ENCODE data around the gene PEAK3.
"Not testable (repeated sequence)": the region's sequence is repeated elsewhere in the genome, so short reads cannot be mapped to it uniquely, and the experiment has no call there.

PEAK3 gene

GRCh38 chr19:2288818-2289713 is 7.1 kb upstream of the PEAK3 start:
- no peak for DNase-seq

GRCh38 chr19:2288338-2288817 is 6.4 kb upstream of the PEAK3 start:
- DNase-seq: no peak

GRCh38 chr19:2287585-2288337 is 5.8 kb upstream of the PEAK3 start:
- DNase-seq: no peak

GRCh38 chr19:2286402-2287140 is 4.6 kb upstream of the PEAK3 start:
- DNase-seq: no peak

- no peak for DNase-seq
Observed at GRCh38 chr19:2283835-2284507, 2.0 kb upstream of the PEAK3 start.

- DNase-seq: no peak
Observed at GRCh38 chr19:2282862-2283237, 875 bp upstream of the PEAK3 start.

GRCh38 chr19:2281265-2282061 is 512 bp downstream of the PEAK3 start:
- not testable (repeated sequence) for DNase-seq

- DNase-seq: no peak
Observed at GRCh38 chr19:2280633-2281264, 1.2 kb downstream of the PEAK3 start.

- no peak for DNase-seq
Observed at GRCh38 chr19:2278459-2279158, 3.4 kb downstream of the PEAK3 start.

- DNase-seq: no peak
Observed at GRCh38 chr19:2277138-2277537, 4.8 kb downstream of the PEAK3 start.

GRCh38 chr19:2276429-2276986 is 5.5 kb downstream of the PEAK3 start:
- DNase-seq: no peak

- DNase-seq: no peak
Observed at GRCh38 chr19:2275588-2276428, 6.2 kb downstream of the PEAK3 start.

- DNase-seq: peak in 2 of 5 experiments; percentile 32 to 56
Observed at GRCh38 chr19:2274931-2275535, 6.9 kb downstream of the PEAK3 start.

GRCh38 chr19:2274185-2274711 is 7.7 kb downstream of the PEAK3 start:
- no peak for DNase-seq

GRCh38 chr19:2273356-2274184 is 8.4 kb downstream of the PEAK3 start:
- peak; percentile 59 to 94 (median 65) for DNase-seq

- DNase-seq: peak in 1 of 5 experiments; percentile 29
Observed at GRCh38 chr19:2271234-2272103, 10.5 kb downstream of the PEAK3 start.

Measured in T-helper 2 cell (primary cell).